Activated CD4-positive, alpha-beta T cell treated with anti-CD3 and anti-CD28 coated beads, Interleukin-2, amount 50 U/mL, for 48 hours (primary cell): Measurements from ENCODE around the gene MEGF6.

Experiments
- DNase-seq, 2 experiments: peaks; one replicate each; pipeline ENCODE4 v3.0.0-alpha.2; 2020

Gene MEGF6

GRCh38 chr1:3642919-3643675 lies 31.8 kb upstream of the MEGF6 start:
- no peak for DNase-seq

GRCh38 chr1:3641816-3642215 lies 30.5 kb upstream of the MEGF6 start:
- no peak for DNase-seq

- no peak for DNase-seq
Measured at GRCh38 chr1:3641046-3641760, 29.9 kb upstream of the MEGF6 start.

GRCh38 chr1:3640121-3640837 lies 29.0 kb upstream of the MEGF6 start:
- no peak for DNase-seq

GRCh38 chr1:3639397-3639911 lies 28.1 kb upstream of the MEGF6 start:
- no peak for DNase-seq

- DNase-seq = no peak
Measured at GRCh38 chr1:3638676-3639075, 27.4 kb upstream of the MEGF6 start.

- no peak for DNase-seq
Measured at GRCh38 chr1:3638027-3638426, 26.7 kb upstream of the MEGF6 start.

GRCh38 chr1:3636531-3636930 lies 25.2 kb upstream of the MEGF6 start:
- no peak for DNase-seq

GRCh38 chr1:3636080-3636479 lies 24.8 kb upstream of the MEGF6 start:
- no peak for DNase-seq

GRCh38 chr1:3634059-3634800 lies 22.9 kb upstream of the MEGF6 start:
- DNase-seq = no peak

GRCh38 chr1:3633344-3634058 lies 22.2 kb upstream of the MEGF6 start:
- no peak for DNase-seq

GRCh38 chr1:3632716-3633343 lies 21.5 kb upstream of the MEGF6 start:
- DNase-seq = no peak

- DNase-seq = no peak
Measured at GRCh38 chr1:3632298-3632697, 21.0 kb upstream of the MEGF6 start.

GRCh38 chr1:3631320-3632260 lies 20.3 kb upstream of the MEGF6 start:
- DNase-seq = no peak

- no peak for DNase-seq
Measured at GRCh38 chr1:3630914-3631313, 19.6 kb upstream of the MEGF6 start.

- no peak for DNase-seq
Measured at GRCh38 chr1:3630161-3630611, 18.9 kb upstream of the MEGF6 start.

GRCh38 chr1:3629561-3630160 lies 18.4 kb upstream of the MEGF6 start:
- DNase-seq = no peak

- DNase-seq = no peak
Measured at GRCh38 chr1:3628445-3628844, 17.1 kb upstream of the MEGF6 start.

GRCh38 chr1:3627515-3628253 lies 16.4 kb upstream of the MEGF6 start:
- DNase-seq = no peak
